ENCODE results near the gene DMRT2. TPM values are rescaled to one million over a fixed set of nuclear protein-coding genes. Genes with fewer than 3 reads are reported as not detected.

DMRT2 gene
- total RNA-seq = 10 to 100 TPM in 1 of 3 donors, 1 to 10 TPM in 2; 1.5 to 10.2 (median 3.1) TPM
- long read RNA-seq, donor 1, partial matches to known transcripts = 1 of 5 reads
- long read RNA-seq, donor 1, other reads (novel, unspliced or antisense) = 3 of 5 reads
- long read RNA-seq, donor 2 = 0 reads

GRCh38 chr9:1050125-1050895 is at the start of gene DMRT2:
TSS of gene DMRT2 (plus strand) at chr9:1050357. CDS start at chr9:1051614, 1,257 bp downstream.
- Histone ChIP-seq H3K4me1 (ENCODE audit: low read depth) (peaks cover 42% of the 10 kb centered on the region), H3K4me3 (no peak within 1 kb of the TSS), H3K9me3 (no peaks in the 10 kb centered on the region), H3K36me3 (ENCODE audit: low read depth) (no peaks in the 10 kb centered on the region)
- ATAC-seq (peak; percentile 91), DNase-seq (peak; percentile 94 to 95 (median 95))
- TF ChIP-seq CTCF (IDR thresholded peaks at IDR 0.05) = no peak
- intact Hi-C loops (cut with DNase I, micrococcal nuclease) = no loop called here

- Histone ChIP-seq H3K4me1 (ENCODE audit: low read depth) (no peaks in the 10 kb centered on the region), H3K4me3 (no peak overlapping the region), H3K36me3 (ENCODE audit: low read depth) (no peaks in the 10 kb centered on the region), H3K9me3 (no peaks in the 10 kb centered on the region)
- intact Hi-C loops (cut with DNase I, micrococcal nuclease) = no loop called here
- TF ChIP-seq CTCF (IDR thresholded peaks at IDR 0.05) = no peak
- no peak for DNase-seq
- no peak for ATAC-seq
Measured at GRCh38 chr9:1001838-1002237, 48.3 kb upstream of the DMRT2 start.

- ATAC-seq (no peak), DNase-seq (no peak)
- no peak for TF ChIP-seq CTCF (IDR thresholded peaks at IDR 0.05)
- Histone ChIP-seq H3K36me3 (ENCODE audit: low read depth) (no peaks in the 10 kb centered on the region), H3K4me1 (ENCODE audit: low read depth) (no peaks in the 10 kb centered on the region), H3K9me3 (no peaks in the 10 kb centered on the region), H3K4me3 (no peak overlapping the region)
- intact Hi-C loops (cut with DNase I, micrococcal nuclease) = no loop called here
Measured at GRCh38 chr9:1002678-1003077, 47.5 kb upstream of the DMRT2 start.

GRCh38 chr9:1005043-1005667 is 45.0 kb upstream of the DMRT2 start:
- peak in 1 of 3 donors; percentile 45 for DNase-seq
- intact Hi-C loops (cut with DNase I, micrococcal nuclease) = loop anchor here (5.0 kb wide), 1 partner anchor 113 kb away; no protein-coding TSS in a partner anchor
- Histone ChIP-seq H3K9me3 (no peaks in the 10 kb centered on the region), H3K4me1 (ENCODE audit: low read depth) (no peaks in the 10 kb centered on the region), H3K4me3 (no peak overlapping the region), H3K36me3 (ENCODE audit: low read depth) (no peaks in the 10 kb centered on the region)
- TF ChIP-seq CTCF (IDR thresholded peaks at IDR 0.05) = peak; percentile 13
- peak; percentile 53 for ATAC-seq

DNA sequence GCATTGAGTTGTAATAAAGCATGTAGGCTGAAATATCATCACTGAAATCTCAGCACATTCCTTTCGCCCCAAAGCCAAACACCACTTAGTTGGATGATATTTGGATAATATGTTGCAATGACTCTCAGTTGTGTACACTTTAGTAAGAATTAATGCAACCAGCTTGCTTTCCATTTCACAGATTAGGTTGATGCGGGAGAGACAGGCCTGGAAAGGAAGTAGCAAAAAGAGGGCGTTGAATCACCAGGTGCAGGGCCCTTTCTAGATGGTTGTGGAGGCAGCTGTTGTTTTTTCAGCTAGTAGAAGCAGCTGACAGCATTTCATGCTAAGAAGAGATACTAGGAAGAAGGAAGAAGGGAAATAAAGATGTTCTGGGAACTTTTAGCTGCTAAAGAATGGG is 42.8 kb upstream of the DMRT2 start:
- H3K4me3 ChIP-seq = no peak overlapping the region
- no peaks in the 10 kb centered on the region for H3K36me3 ChIP-seq (ENCODE audit: low read depth)
- H3K9me3 ChIP-seq = no peaks in the 10 kb centered on the region
- no peaks in the 10 kb centered on the region for H3K4me1 ChIP-seq (ENCODE audit: low read depth)
- no peak for DNase-seq
- no peak for TF ChIP-seq CTCF (IDR thresholded peaks at IDR 0.05)
- intact Hi-C loops (cut with DNase I, micrococcal nuclease) = loop anchor here (5.0 kb wide), 1 partner anchor 115 kb away; no protein-coding TSS in a partner anchor
- no peak for ATAC-seq

Data from mucosa of descending colon (tissue), 3 donors.